Uterus (tissue), 2 donors: ENCODE data around the gene CAMK1D.

Source experiments
- CTCF ChIP-seq, 4 experiments: fragments of 200-600 bp in 2 of 4; fragments of 450-650 bp in 2 of 4; sonication (generic) in 2 of 4; IDR thresholded peaks; one replicate each; pipeline ENCODE4 v1.5.1; 2016 to 2019; ENCODE audit warnings: antibody characterized with exemption in 4 of 4, mild to moderate bottlenecking in 2 of 4, moderate library complexity in 1 of 4
- POLR2A ChIP-seq, 2 donors: fragments of 450-650 bp; IDR thresholded peaks; one replicate each; pipeline ENCODE4 v1.6.1; 2016; ENCODE audit warnings: antibody characterized with exemption in 2 of 2, mild to moderate bottlenecking in 1 of 2, moderate library complexity in 1 of 2

GRCh38 chr10:12434277-12434676, 84.9 kb downstream of the CAMK1D start:
- TF ChIP-seq CTCF (IDR thresholded peaks at IDR 0.05) (no peak), POLR2A (IDR thresholded peaks at IDR 0.05) (no peak)
